Measurements from ENCODE around the gene LRRC8B.

- TF ChIP-seq CTCF (IDR thresholded peaks at IDR 0.05) (no peak), SP1 (CRISPR knock-in tag; conservative IDR thresholded peaks at IDR 0.05) (no peak), E2F4 (CRISPR knock-in tag; IDR thresholded peaks at IDR 0.05; ENCODE audit: borderline replicate concordance, low read depth) (no peak), USF2 (CRISPR knock-in tag; IDR thresholded peaks at IDR 0.05) (no peak), MAX (CRISPR knock-in tag; IDR thresholded peaks at IDR 0.05) (no peak), ETV6 (CRISPR knock-in tag; IDR thresholded peaks at IDR 0.05) (no peak), ZNF263 (CRISPR knock-in tag; IDR thresholded peaks at IDR 0.05; ENCODE audit: low read depth) (no peak), NFYB (CRISPR knock-in tag; conservative IDR thresholded peaks at IDR 0.05; ENCODE audit: low read depth) (no peak), RORB (CRISPR knock-in tag; IDR thresholded peaks at IDR 0.05) (no peak), TCF7 (CRISPR knock-in tag; IDR thresholded peaks at IDR 0.05; ENCODE audit: low read depth) (no peak), CBFB (CRISPR knock-in tag; IDR thresholded peaks at IDR 0.05; ENCODE audit: low read depth) (no peak), CREB1 (CRISPR knock-in tag; IDR thresholded peaks at IDR 0.05) (no peak), HMGXB4 (CRISPR knock-in tag; IDR thresholded peaks at IDR 0.05) (no peak), ATF3 (CRISPR knock-in tag; conservative IDR thresholded peaks at IDR 0.05) (no peak)
Observed at GRCh38 chr1:89548122-89548857, 23.7 kb downstream of the LRRC8B start.

Measured in WTC11 (cell line).